Ishikawa (cell line): ENCODE data around the gene STEAP2.

Experiments used
- EP300 ChIP-seq: IDR thresholded peaks from 2 replicates; pipeline ENCODE4 v1.6.1; 2012; ENCODE audit warnings: borderline replicate concordance
- REST ChIP-seq: IDR thresholded peaks from 2 replicates; pipeline ENCODE4 v1.6.1; 2012; ENCODE audit warnings: low read depth, mild to moderate bottlenecking

GRCh38 chr7:90212149-90212495 is 582 bp downstream of the STEAP2 start:
- TF ChIP-seq REST (no peak), EP300 (no peak)
